NK-92 (cell line): Measurements from ENCODE around the gene SUPT6H.

ENCODE experiments used
- DNase-seq: peaks from one replicate; lab custom pipeline; 2025; ENCODE audit not compliant: unreplicated experiment; lab: John Stamatoyannopoulos, UW

SUPT6H gene

GRCh38 chr17:28700830-28701492, 39.0 kb downstream of the SUPT6H start:
- DNase-seq = no peak

GRCh38 chr17:28702026-28702751, 40.2 kb downstream of the SUPT6H start:
- DNase-seq = no peak

- no peak for DNase-seq
These were observed 40.7 kb downstream of the SUPT6H start for GRCh38 chr17:28702752-28703150.

- DNase-seq = no peak
These were observed 41.7 kb downstream of the SUPT6H start for GRCh38 chr17:28703552-28704218.

GRCh38 chr17:28704219-28704858, 42.3 kb downstream of the SUPT6H start:
- DNase-seq = no peak

GRCh38 chr17:28705074-28705659, 43.2 kb downstream of the SUPT6H start:
- DNase-seq = no peak

- no peak for DNase-seq
These were observed 43.8 kb downstream of the SUPT6H start for GRCh38 chr17:28705728-28706334.

GRCh38 chr17:28706471-28707338, 44.7 kb downstream of the SUPT6H start:
- DNase-seq = no peak

GRCh38 chr17:28707339-28707720, 45.3 kb downstream of the SUPT6H start:
- DNase-seq = no peak

- DNase-seq = no peak
These were observed 49.1 kb downstream of the SUPT6H start for GRCh38 chr17:28710861-28711722.

- no peak for DNase-seq
These were observed 49.7 kb downstream of the SUPT6H start, which contains the start of gene PROCA1 for GRCh38 chr17:28711723-28712031. Gene PROCA1, minus strand, starts transcription at chr17:28711888. Its CDS starts 228 bp downstream, at chr17:28711660.

- DNase-seq = no peak
These were observed 50.2 kb downstream of the SUPT6H start for GRCh38 chr17:28712032-28712704.

GRCh38 chr17:28712705-28713415, 50.9 kb downstream of the SUPT6H start:
- no peak for DNase-seq

- no peak for DNase-seq
These were observed 52.3 kb downstream of the SUPT6H start for GRCh38 chr17:28714281-28714680.

GRCh38 chr17:28715217-28715616, 53.2 kb downstream of the SUPT6H start:
- no peak for DNase-seq

- no peak for DNase-seq
These were observed 55.0 kb downstream of the SUPT6H start for GRCh38 chr17:28716740-28717577.
